Common myeloid progenitor, CD34-positive (primary cell): ENCODE measurements around the gene APBA2.

ENCODE experiments used
- CTCF ChIA-PET: fragments of 350-600 bp; sonication (Branson Sonifier 250); formaldehyde crosslinking; loops from one replicate; lab custom pipeline; 2021; ENCODE audit warnings: antibody characterized with exemption; lab: Charles Lee
- POLR2A ChIA-PET: fragments of 350-600 bp; sonication (Branson Sonifier 250); formaldehyde crosslinking; loops from one replicate; lab custom pipeline; 2021; ENCODE audit warnings: antibody characterized with exemption; lab: Charles Lee
- DNase-seq, 3 donors: peaks; one replicate each; pipeline versions ENCODE4 v3.0.0 to v3.0.0-alpha.2; 2013
- H3K27ac ChIP-seq, 2 experiments: 1 replicate in 1 of 2; 2 replicates in 1 of 2; pipeline ENCODE4 v1.7.0; 2013; ENCODE audit warnings: inconsistent platforms in 2 of 2, low read length in 2 of 2, mild to moderate bottlenecking in 2 of 2, low read depth in 1 of 2, moderate library complexity in 1 of 2; ENCODE audit not compliant: severe bottlenecking in 2 of 2, insufficient read depth in 1 of 2, poor library complexity in 1 of 2
- H3K27me3 ChIP-seq, 5 experiments: replicated peaks in 2 of 5; 1 replicate in 3 of 5; 2 replicates in 2 of 5; pipeline versions ENCODE4 v1.6.1 to v1.7.0; 2013; ENCODE audit warnings: low read length in 4 of 5, mild to moderate bottlenecking in 2 of 5, moderate library complexity in 2 of 5, inconsistent platforms in 1 of 5; ENCODE audit not compliant: insufficient read depth in 5 of 5, control insufficient read depth in 4 of 5
- H3K36me3 ChIP-seq, 4 experiments: 1 replicate in 2 of 4; 2 replicates in 2 of 4; pipeline versions ENCODE4 v1.6.1 to v1.7.0; 2013; ENCODE audit warnings: low read length in 3 of 4, control low read depth in 1 of 4, mild to moderate bottlenecking in 1 of 4; ENCODE audit not compliant: control insufficient read depth in 4 of 4, insufficient read depth in 4 of 4
- H3K4me1 ChIP-seq, 4 experiments: 1 replicate in 3 of 4; 2 replicates in 1 of 4; pipeline versions ENCODE4 v1.6.1 to v1.7.1; 2013; ENCODE audit warnings: low read length in 3 of 4, mild to moderate bottlenecking in 3 of 4, control low read depth in 1 of 4, inconsistent platforms in 1 of 4, moderate library complexity in 1 of 4; ENCODE audit not compliant: control insufficient read depth in 4 of 4, insufficient read depth in 4 of 4; ENCODE audit errors: control extremely low read depth in 1 of 4
- H3K4me3 ChIP-seq, 7 experiments: 1 replicate in 4 of 7; 2 replicates in 3 of 7; pipeline versions ENCODE4 v1.5.1 to v1.7.0; 2013; ENCODE audit warnings: mild to moderate bottlenecking in 7 of 7, low read length in 6 of 7, moderate library complexity in 6 of 7, inconsistent platforms in 2 of 7, low read depth in 2 of 7, control low read depth in 1 of 7; ENCODE audit not compliant: insufficient read depth in 4 of 7, control insufficient read depth in 1 of 7; ENCODE audit errors: extremely low read depth in 1 of 7
- H3K9me3 ChIP-seq, 5 experiments: 1 replicate in 4 of 5; 2 replicates in 1 of 5; pipeline versions ENCODE4 v1.6.1 to v1.7.1; 2013; ENCODE audit warnings: low read length in 4 of 5, mild to moderate bottlenecking in 2 of 5, inconsistent platforms in 1 of 5, low read depth in 1 of 5, moderate library complexity in 1 of 5; ENCODE audit not compliant: control insufficient read depth in 4 of 5, insufficient read depth in 2 of 5; ENCODE audit errors: control extremely low read depth in 1 of 5
- WGBS: methylation state at CpG from one replicate; pipeline ENCODE4 v1.1.5; 2013; ENCODE audit not compliant: insufficient coverage; 5-methylcytosine and 5-hydroxymethylcytosine counted together

APBA2 gene

GRCh38 chr15:28900892-28901586 is 15.3 kb downstream of the APBA2 start:
- no peak for DNase-seq
- CTCF ChIA-PET, result no interaction called here
- WGBS, result 99% methylated on average over 6 of the region's 13 CpGs
- H3K27ac ChIP-seq, result no peak overlapping the region
- POLR2A ChIA-PET, result no interaction called here
- no peaks in the 10 kb centered on the region for H3K9me3 ChIP-seq
- H3K27me3 ChIP-seq, result no peaks in the 10 kb centered on the region
- H3K4me3 ChIP-seq, result no peak overlapping the region
- no peaks in the 10 kb centered on the region for H3K36me3 ChIP-seq
- peaks cover 0 to 13% (median 1%) of the 10 kb centered on the region in 4 experiments for H3K4me1 ChIP-seq

DNA sequence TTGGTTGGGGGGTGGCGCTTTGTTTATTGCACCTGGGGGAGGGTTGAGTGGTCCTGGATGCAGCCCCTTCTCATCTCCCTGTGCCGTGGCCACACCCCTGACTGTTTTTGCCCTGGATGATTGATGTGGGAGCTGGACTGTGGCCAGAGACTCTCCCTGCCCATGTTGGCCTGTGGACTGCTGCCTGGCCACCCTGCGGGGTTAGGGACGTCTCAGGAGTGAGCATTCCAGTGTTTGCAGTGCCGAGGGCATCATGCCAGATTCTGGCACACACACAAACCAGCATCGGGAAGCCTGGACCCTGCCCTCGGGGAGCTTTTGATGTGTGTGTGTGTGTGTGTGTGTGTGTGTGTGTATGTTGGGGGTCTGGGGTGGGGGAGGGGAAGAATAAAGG is 15.8 kb downstream of the APBA2 start:
- POLR2A ChIA-PET, result no interaction called here
- H3K27ac ChIP-seq, result no peak overlapping the region

DNA sequence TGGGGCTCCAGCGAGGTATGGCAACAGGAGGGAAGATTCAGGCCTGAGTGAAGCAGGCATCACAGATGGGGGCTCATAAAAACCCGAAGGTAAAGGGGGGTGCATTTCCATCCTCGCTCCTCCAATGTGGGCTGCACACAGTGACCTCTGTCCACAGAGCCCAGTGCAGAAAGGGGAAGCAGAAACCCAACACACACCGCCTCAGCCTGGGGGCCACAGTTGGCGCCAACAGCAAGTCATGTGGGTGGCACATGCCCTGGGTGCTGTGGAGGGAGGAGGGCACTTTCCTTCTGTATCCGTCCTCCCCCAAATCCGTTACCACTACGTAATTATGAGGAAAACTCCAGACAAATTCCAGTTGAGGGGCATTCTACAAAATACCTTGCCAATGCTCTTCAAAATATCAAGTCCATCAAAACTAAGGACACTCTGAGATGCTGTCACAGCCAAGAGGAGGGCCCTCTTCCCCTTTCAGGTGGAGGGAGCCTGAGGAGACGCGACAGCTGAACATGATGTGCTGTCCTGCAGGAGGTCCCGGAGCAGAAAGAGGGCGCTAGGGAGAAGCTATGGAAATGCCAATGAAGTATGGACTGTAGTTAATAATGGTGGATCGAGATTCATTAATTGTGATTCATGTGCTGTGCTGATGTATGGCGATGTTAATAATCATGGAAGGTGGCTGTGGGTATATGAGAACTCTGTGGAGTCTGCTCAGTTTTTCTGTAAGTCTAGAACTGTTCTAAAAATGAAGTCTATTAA is 16.4 kb downstream of the APBA2 start:
- Histone ChIP-seq H3K4me1 (peaks cover 0 to 13% (median 1%) of the 10 kb centered on the region in 4 experiments), H3K9me3 (no peaks in the 10 kb centered on the region), H3K27ac (no peak overlapping the region), H3K27me3 (no peaks in the 10 kb centered on the region), H3K36me3 (no peaks in the 10 kb centered on the region), H3K4me3 (no peak overlapping the region)
- 100% methylated on average over 9 of the region's 14 CpGs for WGBS
- no peak for DNase-seq
- CTCF ChIA-PET, result interaction anchor here (1.1 kb wide), 1 partner anchor 9 kb away, joined by 4 read pairs; no protein-coding TSS in a partner anchor
- POLR2A ChIA-PET, result no interaction called here

More for the DNA sequence above, 15.8 kb downstream of the APBA2 start:
- Histone ChIP-seq H3K36me3 (no peaks in the 10 kb centered on the region), H3K27me3 (no peaks in the 10 kb centered on the region), H3K4me3 (no peak overlapping the region), H3K9me3 (no peaks in the 10 kb centered on the region), H3K4me1 (peaks cover 0 to 13% (median 1%) of the 10 kb centered on the region in 4 experiments)
- DNase-seq, result no peak
- CTCF ChIA-PET, result no interaction called here
- 100% methylated on average over 1 of the region's 7 CpGs for WGBS

GRCh38 chr15:28902856-28903255 is 17.1 kb downstream of the APBA2 start:
- WGBS, result 100% methylated on average over 4 of the region's 5 CpGs
- Histone ChIP-seq H3K4me1 (peaks cover 0 to 13% (median 1%) of the 10 kb centered on the region in 4 experiments), H3K27me3 (no peaks in the 10 kb centered on the region), H3K27ac (no peak overlapping the region), H3K4me3 (no peak overlapping the region), H3K36me3 (no peaks in the 10 kb centered on the region), H3K9me3 (no peaks in the 10 kb centered on the region)
- no peak for DNase-seq
- ChIA-PET CTCF (interaction anchor here (1.1 to 2.0 kb wide), 3 partner anchors 9 to 32 kb away, joined by 4 to 6 read pairs (median 4); no protein-coding TSS in a partner anchor), POLR2A (no interaction called here)

- Histone ChIP-seq H3K9me3 (no peaks in the 10 kb centered on the region), H3K4me3 (no peak overlapping the region), H3K27ac (no peak overlapping the region), H3K27me3 (no peaks in the 10 kb centered on the region), H3K36me3 (no peaks in the 10 kb centered on the region), H3K4me1 (peaks cover 0 to 13% (median 1%) of the 10 kb centered on the region in 4 experiments)
- CTCF ChIA-PET, result interaction anchor here (0.8 to 2.0 kb wide), 3 partner anchors 10 to 31 kb away, joined by 4 to 6 read pairs (median 4); no protein-coding TSS in a partner anchor
- DNase-seq, result no peak
- POLR2A ChIA-PET, result no interaction called here
- 98% methylated on average over 6 of the region's 8 CpGs for WGBS
These were observed 17.8 kb downstream of the APBA2 start for GRCh38 chr15:28903555-28903954.

- Histone ChIP-seq H3K4me1 (peaks cover 0 to 13% (median 1%) of the 10 kb centered on the region in 4 experiments), H3K27ac (no peak overlapping the region), H3K27me3 (no peaks in the 10 kb centered on the region), H3K4me3 (no peak overlapping the region), H3K9me3 (no peaks in the 10 kb centered on the region), H3K36me3 (no peaks in the 10 kb centered on the region)
- 36% methylated on average over 4 of the region's 9 CpGs for WGBS
- DNase-seq, result no peak
- CTCF ChIA-PET, result interaction anchor here (0.8 to 2.0 kb wide), 3 partner anchors 9 to 71 kb away, joined by 3 to 6 read pairs (median 4); no protein-coding TSS in a partner anchor
- POLR2A ChIA-PET, result no interaction called here
These were observed 18.2 kb downstream of the APBA2 start for GRCh38 chr15:28904003-28904402.
